H1 (cell line): ENCODE data around the gene CTNNA3. TPM values are rescaled to one million over a fixed set of nuclear protein-coding genes. Genes with fewer than 3 reads are reported as not detected.

Experiments
- CHD2 ChIP-seq: IDR thresholded peaks from 2 replicates; pipeline ENCODE4 v1.6.1; 2012; ENCODE audit warnings: low read length, improper control_type of control experiment
- GABPA ChIP-seq: IDR thresholded peaks from 2 replicates; pipeline ENCODE4 v1.6.1; 2011; ENCODE audit warnings: mild to moderate bottlenecking, low read length, moderate library complexity, borderline replicate concordance; ENCODE audit not compliant: insufficient read depth
- HDAC2 ChIP-seq, 2 experiments: fragments of 300-600 bp in 1 of 2; sonication (generic) in 1 of 2; IDR thresholded peaks; 2 replicates each; pipeline ENCODE4 v1.6.1; 2011 to 2012; ENCODE audit warnings: low read depth in 2 of 2, low read length in 2 of 2, mild to moderate bottlenecking in 2 of 2, moderate library complexity in 2 of 2, borderline replicate concordance in 1 of 2, inconsistent platforms in 1 of 2
- RBBP5 ChIP-seq: IDR thresholded peaks from 2 replicates; pipeline ENCODE4 v1.7.1; 2012; ENCODE audit warnings: low read depth, mild to moderate bottlenecking, inconsistent platforms, low read length, moderate library complexity, borderline replicate concordance
- TAF7 ChIP-seq: optimal IDR thresholded peaks from 2 replicates; pipeline ENCODE3; 2011; ENCODE audit warnings: low read depth, mild to moderate bottlenecking, inconsistent platforms, low read length, moderate library complexity, borderline replicate concordance
- polyA plus RNA-seq, 7 experiments: library from polyadenylated mRNA; depleted of rRNA in 3 of 7; stranded (reverse) in 5 of 7; unstranded in 2 of 7; fragments of >200 nt in 5 of 7; fragments of 200-250 nt in 2 of 7; gene quantifications; 1 replicate in 5 of 7; 2 replicates in 1 of 7; 4 replicates in 1 of 7; pipeline versions ENCODE4 v1.2.1 to v1.2.3, GENCODE V29; 2011 to 2013; ENCODE audit warnings: missing spikeins in 2 of 7, mixed read lengths in 2 of 7
- total RNA-seq: library from RNA; stranded (reverse); fragmentation: NEBNext Ultra II Directional; extraction: Animal tissue kit (Norgen Biotek cat#: 25700); gene quantifications from 2 replicates; pipeline ENCODE4 v1.2.1, GENCODE V29; 2021

The CTNNA3 gene
- total and polyA plus RNA-seq, 2 of the 8 experiments (the other 6 are each of a cell fraction or from before 2014, with no cell fraction given): 1.3 to 1.5 TPM

DNA sequence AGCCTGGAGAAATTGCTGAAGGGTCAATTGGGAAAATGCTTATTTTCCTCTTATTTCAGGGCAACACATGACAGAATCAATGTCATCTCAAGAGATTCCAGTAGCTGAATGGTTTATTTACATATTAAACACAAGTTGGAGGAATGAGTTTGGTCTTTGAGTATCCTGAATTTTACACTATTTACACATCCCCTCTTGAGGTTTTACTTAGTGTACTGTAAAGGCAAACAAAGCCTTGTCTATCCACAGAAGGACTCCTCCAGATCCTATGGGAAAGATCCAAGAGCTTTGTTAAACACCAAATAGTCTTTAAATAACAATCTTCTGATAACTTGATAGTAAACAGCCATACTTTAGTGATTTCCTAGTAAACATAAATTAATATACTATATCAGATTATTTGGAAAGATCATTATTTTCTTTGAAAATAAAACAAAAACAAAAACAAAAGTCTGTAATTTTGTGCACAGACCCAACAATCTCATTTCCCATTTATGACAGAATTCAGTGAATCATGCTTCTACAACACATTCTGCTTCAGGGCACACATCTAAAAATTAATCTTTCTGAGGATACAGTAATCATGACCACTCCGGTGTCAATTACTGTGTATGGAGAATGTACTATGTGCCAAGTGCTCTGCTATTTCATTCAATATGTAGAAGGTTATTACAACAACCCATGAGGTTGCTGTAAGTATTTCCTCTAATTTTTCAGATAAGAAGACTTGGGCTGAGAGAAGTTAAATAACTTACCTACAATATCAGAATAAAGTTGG is 1345.2 kb downstream of the CTNNA3 start (continued):
- TF ChIP-seq GABPA (no peak), HDAC2 (IDR thresholded peaks at IDR 0.05; ENCODE audit: borderline replicate concordance in 1 of 2, low read depth in 2 of 2, low read length in 2 of 2) (no peak), TAF7 (no peak), RBBP5 (no peak), CHD2 (no peak)
